ENCODE data around the gene SND1. TPM values are rescaled to one million over a fixed set of nuclear protein-coding genes. Genes with fewer than 3 reads are reported as not detected.
A peak's percentile ranks its signal among the peaks of the same experiment; 100 is the strongest.

Gene SND1
- polyA plus RNA-seq, 3 donors, result 46.5 to 97.3 (median 79.8) TPM

GRCh38 chr7:128098629-128099028, 446.6 kb downstream of the SND1 start:
- Histone ChIP-seq H3K27me3 (ENCODE audit: control insufficient read depth in 2 of 2, insufficient read depth in 2 of 2, low read length in 2 of 2) (no peaks in the 10 kb centered on the region), H3K79me2 (ENCODE audit: insufficient read depth, low read length) (no peaks in the 10 kb centered on the region), H3K27ac (ENCODE audit: low read depth in 1 of 2, low read length in 2 of 2) (no peak overlapping the region), H3K4me1 (ENCODE audit: control insufficient read depth in 1 of 2, insufficient read depth in 2 of 2, low read length in 2 of 2) (peaks cover 6 to 13% of the 10 kb centered on the region in 2 donors), H3K36me3 (replicated peaks in 1 of 2; ENCODE audit: control insufficient read depth in 1 of 2, insufficient read depth in 2 of 2, low read length in 2 of 2) (peaks cover 11 to 45% of the 10 kb centered on the region in 2 donors), H4K20me1 (ENCODE audit: insufficient read depth, low read length) (no peaks in the 10 kb centered on the region), H3K4me3 (replicated peaks in 1 of 3; ENCODE audit: low read depth in 2 of 3, low read length in 3 of 3) (no peak overlapping the region), H3K9me3 (replicated peaks in 1 of 2; ENCODE audit: control insufficient read depth in 1 of 2, insufficient read depth in 1 of 2, low read length in 2 of 2) (no peaks in the 10 kb centered on the region), H3K9ac (ENCODE audit: insufficient read depth, low read length, poor library complexity, severe bottlenecking) (no peak overlapping the region), H2AFZ (ENCODE audit: insufficient read depth, low read depth, low read length, poor library complexity, severe bottlenecking) (no peak overlapping the region), H3K4me2 (replicated peaks; ENCODE audit: extremely low read depth, low read length, poor library complexity, severe bottlenecking) (no peak overlapping the region)
- Mint-ChIP-seq H3K27me3 (ENCODE audit: low read depth in 3 of 3) (peaks cover 0 to 8% (median 6%) of the 10 kb centered on the region in 3 donors), H3K36me3 (peaks cover 44 to 47% of the 10 kb centered on the region in 2 donors), H3K4me3 (no peak overlapping the region), H3K27ac (peak overlapping the region in 1 of 7 donors; percentile 42), H3K4me1 (peaks cover 30% of the 10 kb centered on the region), H3K9me3 (peaks cover 0 to 9% (median 0%) of the 10 kb centered on the region in 7 donors)
- 100% methylated on average over 1 of the region's 5 CpGs for WGBS (ENCODE audit: insufficient coverage)
- DNase-seq, result no peak
- intact Hi-C loops (cut with micrococcal nuclease), result no loop called here
- no peak for TF ChIP-seq CTCF (IDR thresholded peaks at IDR 0.05)

- 95% methylated on average over 4 of the region's 5 CpGs for WGBS (ENCODE audit: insufficient coverage)
- Histone ChIP-seq H2AFZ (ENCODE audit: insufficient read depth, low read depth, low read length, poor library complexity, severe bottlenecking) (no peak overlapping the region), H3K9ac (ENCODE audit: insufficient read depth, low read length, poor library complexity, severe bottlenecking) (no peak overlapping the region), H3K27ac (ENCODE audit: low read depth in 1 of 2, low read length in 2 of 2) (no peak overlapping the region), H3K27me3 (ENCODE audit: control insufficient read depth in 2 of 2, insufficient read depth in 2 of 2, low read length in 2 of 2) (no peaks in the 10 kb centered on the region), H3K4me2 (replicated peaks; ENCODE audit: extremely low read depth, low read length, poor library complexity, severe bottlenecking) (no peak overlapping the region), H3K36me3 (replicated peaks in 1 of 2; ENCODE audit: control insufficient read depth in 1 of 2, insufficient read depth in 2 of 2, low read length in 2 of 2) (peaks cover 6 to 39% of the 10 kb centered on the region in 2 donors), H3K79me2 (ENCODE audit: insufficient read depth, low read length) (no peaks in the 10 kb centered on the region), H4K20me1 (ENCODE audit: insufficient read depth, low read length) (no peaks in the 10 kb centered on the region), H3K4me1 (ENCODE audit: control insufficient read depth in 1 of 2, insufficient read depth in 2 of 2, low read length in 2 of 2) (peaks cover 12 to 20% of the 10 kb centered on the region in 2 donors), H3K4me3 (replicated peaks in 1 of 3; ENCODE audit: low read depth in 2 of 3, low read length in 3 of 3) (no peak overlapping the region), H3K9me3 (replicated peaks in 1 of 2; ENCODE audit: control insufficient read depth in 1 of 2, insufficient read depth in 1 of 2, low read length in 2 of 2) (no peaks in the 10 kb centered on the region)
- Mint-ChIP-seq H3K27me3 (ENCODE audit: low read depth in 3 of 3) (peaks cover 0 to 10% (median 8%) of the 10 kb centered on the region in 3 donors), H3K9me3 (peaks cover 0 to 9% (median 0%) of the 10 kb centered on the region in 7 donors), H3K4me1 (peaks cover 32% of the 10 kb centered on the region), H3K27ac (no peak overlapping the region), H3K36me3 (peaks cover 38 to 41% of the 10 kb centered on the region in 2 donors), H3K4me3 (no peak overlapping the region)
- TF ChIP-seq CTCF (IDR thresholded peaks at IDR 0.05), result no peak
- DNase-seq, result no peak
- intact Hi-C loops (cut with micrococcal nuclease), result no loop called here
These were observed 447.2 kb downstream of the SND1 start for GRCh38 chr7:128099204-128099671.

Measured in CD14-positive monocyte (primary cell).